HCT116 (cell line): ENCODE results near the gene WDR62.

Experiments used
- CTCF ChIP-seq, 3 experiments: fragments of 200-600 bp in 1 of 3; sonication (generic) in 1 of 3; IDR thresholded peaks in 2 of 3; conservative IDR thresholded peaks in 1 of 3; 2 replicates each; pipeline ENCODE4 v1.5.1; 2012 to 2017; ENCODE audit warnings: low read depth in 2 of 3, low read length in 2 of 3, antibody characterized with exemption in 1 of 3, borderline replicate concordance in 1 of 3, control low read depth in 1 of 3, mild to moderate bottlenecking in 1 of 3, mixed read lengths in 1 of 3, mixed run types in 1 of 3, moderate library complexity in 1 of 3; ENCODE audit not compliant: insufficient read depth in 1 of 3
- EZH2 ChIP-seq: fragments of 200-600 bp; sonication (generic); IDR thresholded peaks from 2 replicates; pipeline ENCODE4 v1.6.1; 2017; ENCODE audit warnings: antibody characterized with exemption, mixed run types
- POLR2A ChIP-seq: IDR thresholded peaks from 2 replicates; pipeline ENCODE4 v1.7.0; 2011; ENCODE audit warnings: borderline replicate concordance; ENCODE audit not compliant: insufficient read depth, insufficient read length; ENCODE audit errors: extremely low read depth

GRCh38 chr19:36008336-36008978 lies 46.2 kb upstream of the WDR62 start, which contains the start of gene SYNE4:
- TF ChIP-seq POLR2A = no peak
- TF ChIP-seq CTCF (IDR thresholded peaks at IDR 0.05 in 2 of 3, conservative IDR thresholded peaks at IDR 0.05 in 1 of 3; ENCODE audit: borderline replicate concordance in 1 of 3, insufficient read depth in 1 of 3, low read depth in 2 of 3, low read length in 2 of 3) = no peak
- TF ChIP-seq EZH2 = no peak
